Hepatocyte (in vitro differentiated cells): ENCODE results near the gene LEFTY2.

Source experiments
- EZH2 ChIP-seq: fragments of 200-600 bp; sonication (generic); IDR thresholded peaks from 2 replicates; pipeline ENCODE4 v1.6.1; 2016; ENCODE audit warnings: antibody characterized with exemption, mild to moderate bottlenecking, borderline replicate concordance
- EZH2phosphoT487 ChIP-seq: fragments of 200-600 bp; sonication (generic); IDR thresholded peaks from one replicate; pipeline ENCODE4 v1.6.1; 2018; ENCODE audit warnings: antibody characterized with exemption, mild to moderate bottlenecking, low read depth, moderate library complexity; ENCODE audit not compliant: unreplicated experiment, severe bottlenecking
- TF ChIP-seq, protein P1 (sequence below): fragments of 200-600 bp; sonication (generic); IDR thresholded peaks from 2 replicates; pipeline ENCODE4 v1.5.1; 2016; ENCODE audit warnings: antibody characterized with exemption, mild to moderate bottlenecking; ENCODE audit not compliant: poor library complexity

DNA sequence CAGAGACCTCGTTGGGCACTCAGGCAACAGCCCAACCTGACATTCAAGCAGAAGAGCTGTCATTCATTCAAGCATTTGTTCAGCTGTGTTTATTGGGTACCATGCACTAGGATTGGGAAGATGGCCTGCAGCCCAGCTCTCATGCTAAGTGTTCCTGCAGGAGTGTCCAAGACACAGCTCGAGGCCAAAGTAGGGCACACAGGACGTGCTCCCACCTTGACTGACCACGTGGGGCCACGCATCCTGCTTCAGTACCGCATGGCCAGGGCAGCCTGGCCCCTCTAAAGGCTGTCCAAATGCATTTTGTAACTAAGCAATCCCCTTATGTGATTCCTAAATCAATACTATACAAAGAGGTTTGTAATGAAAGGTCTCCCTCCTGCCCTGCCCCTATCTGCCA, 26.6 kb downstream of the LEFTY2 start:
- TF ChIP-seq, protein P1, sequence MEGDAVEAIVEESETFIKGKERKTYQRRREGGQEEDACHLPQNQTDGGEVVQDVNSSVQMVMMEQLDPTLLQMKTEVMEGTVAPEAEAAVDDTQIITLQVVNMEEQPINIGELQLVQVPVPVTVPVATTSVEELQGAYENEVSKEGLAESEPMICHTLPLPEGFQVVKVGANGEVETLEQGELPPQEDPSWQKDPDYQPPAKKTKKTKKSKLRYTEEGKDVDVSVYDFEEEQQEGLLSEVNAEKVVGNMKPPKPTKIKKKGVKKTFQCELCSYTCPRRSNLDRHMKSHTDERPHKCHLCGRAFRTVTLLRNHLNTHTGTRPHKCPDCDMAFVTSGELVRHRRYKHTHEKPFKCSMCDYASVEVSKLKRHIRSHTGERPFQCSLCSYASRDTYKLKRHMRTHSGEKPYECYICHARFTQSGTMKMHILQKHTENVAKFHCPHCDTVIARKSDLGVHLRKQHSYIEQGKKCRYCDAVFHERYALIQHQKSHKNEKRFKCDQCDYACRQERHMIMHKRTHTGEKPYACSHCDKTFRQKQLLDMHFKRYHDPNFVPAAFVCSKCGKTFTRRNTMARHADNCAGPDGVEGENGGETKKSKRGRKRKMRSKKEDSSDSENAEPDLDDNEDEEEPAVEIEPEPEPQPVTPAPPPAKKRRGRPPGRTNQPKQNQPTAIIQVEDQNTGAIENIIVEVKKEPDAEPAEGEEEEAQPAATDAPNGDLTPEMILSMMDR = no peak
- TF ChIP-seq EZH2 = no peak
- no peak for TF ChIP-seq EZH2phosphoT487
